Panc1 (cell line): ENCODE measurements around the gene PEX3. TPM values are rescaled to one million over a fixed set of nuclear protein-coding genes. Genes with fewer than 3 reads are reported as not detected.

Experiments
- ATAC-seq: fragments of 200-7000 bp; cut with Tn5 transposase; 2 replicates; pipeline ENCODE4 v1.9.1; 2020; ENCODE audit warnings: mild to moderate bottlenecking, moderate library complexity
- BruUV-seq: library from RNA; stranded (reverse); fragments of 400-500 nt; replicated peaks from 2 replicates; lab custom pipeline; 2021; lab: Mats Ljungman, UMichigan
- CTCF ChIA-PET: fragments of 300-600 bp; sonication (Branson Sonifier 250); formaldehyde crosslinking; loops from one replicate; lab custom pipeline; 2022; ENCODE audit warnings: antibody characterized with exemption; lab: Charles Lee
- POLR2A ChIA-PET: fragments of 300-600 bp; sonication (Branson Sonifier 250); formaldehyde crosslinking; loops from one replicate; lab custom pipeline; 2022; ENCODE audit warnings: antibody characterized with exemption; lab: Charles Lee
- DNase-seq: peaks from one replicate; pipeline ENCODE4 v3.0.0-alpha.2; 2010; ENCODE audit warnings: low read depth, low spot score
- H3K27ac ChIP-seq: 2 replicates; pipeline ENCODE4 v1.5.1; 2011; ENCODE audit warnings: mild to moderate bottlenecking, low read length, inconsistent platforms
- H3K27me3 ChIP-seq: fragments of 200-500 bp; sonication (Bioruptor generic); 2 replicates; pipeline ENCODE4 v1.6.0; 2014; ENCODE audit warnings: low read length, inconsistent platforms; ENCODE audit not compliant: control insufficient read depth, insufficient read depth
- H3K36me3 ChIP-seq: fragments of 200-500 bp; sonication (Bioruptor generic); 2 replicates; pipeline ENCODE4 v1.5.1; 2014; ENCODE audit warnings: inconsistent platforms, mild to moderate bottlenecking, low read length, moderate library complexity; ENCODE audit not compliant: control insufficient read depth, insufficient read depth
- H3K4me1 ChIP-seq: 2 replicates; pipeline ENCODE4 v1.5.1; 2011; ENCODE audit warnings: inconsistent platforms, mild to moderate bottlenecking, low read length, moderate library complexity; ENCODE audit not compliant: control insufficient read depth, insufficient read depth
- H3K4me3 ChIP-seq, 2 experiments: 2 replicates each; pipeline ENCODE4 v1.5.1; 2011 to 2012; ENCODE audit warnings: low read depth in 2 of 2, low read length in 2 of 2, mild to moderate bottlenecking in 2 of 2, inconsistent platforms in 1 of 2, moderate library complexity in 1 of 2
- H3K9me3 ChIP-seq: fragments of 200-500 bp; sonication (Bioruptor generic); 2 replicates; pipeline ENCODE4 v1.5.1; 2014; ENCODE audit warnings: low read depth, mild to moderate bottlenecking, inconsistent platforms, low read length, moderate library complexity; ENCODE audit not compliant: control insufficient read depth, insufficient read depth
- CTCF ChIP-seq: fragments of 450-650 bp; IDR thresholded peaks from 2 replicates; pipeline ENCODE4 v1.5.1; 2017; ENCODE audit warnings: mild to moderate bottlenecking
- POLR2AphosphoS5 ChIP-seq: IDR thresholded peaks from 2 replicates; pipeline ENCODE4 v1.6.1; 2012; ENCODE audit warnings: mild to moderate bottlenecking, low read depth, low read length, moderate library complexity
- REST ChIP-seq, 2 experiments: IDR thresholded peaks; 2 replicates each; pipeline ENCODE4 v1.6.1; 2011 to 2012; ENCODE audit warnings: low read depth in 2 of 2, control low read depth in 1 of 2, low read length in 1 of 2, mild to moderate bottlenecking in 1 of 2, moderate library complexity in 1 of 2; ENCODE audit not compliant: insufficient read depth in 1 of 2
- SIN3A ChIP-seq: IDR thresholded peaks from 2 replicates; pipeline ENCODE4 v1.6.1; 2012; ENCODE audit warnings: low read depth, mild to moderate bottlenecking, low read length, moderate library complexity, borderline replicate concordance; ENCODE audit not compliant: insufficient read depth
- TCF7L2 ChIP-seq: IDR thresholded peaks from 2 replicates; pipeline ENCODE4 v1.6.1; 2011; ENCODE audit warnings: mild to moderate bottlenecking, low read depth, low read length, inconsistent platforms
- in situ Hi-C: cut with HindIII; loops from 2 replicates; pipeline ENCODE4 v1.10.0; 2016; ENCODE audit warnings: low sequenced_read_pairs, low pct_unique_long_range_greater_than_20kb
- intact Hi-C: fragments of 100-400 bp; cut with micrococcal nuclease; formaldehyde crosslinking; loops from one replicate; pipeline ENCODE4 v1.10.0; 2022; ENCODE audit not compliant: unreplicated experiment
- total RNA-seq: library from RNA; stranded (reverse); gene quantifications from one replicate; pipeline ENCODE4 v1.2.1, GENCODE V29; 2021; ENCODE audit not compliant: unreplicated experiment

Gene PEX3
- total RNA-seq, 1 experiment from 2014 or later = 16.5 TPM

GRCh38 chr6:143401636-143402370 lies 48.8 kb upstream of the PEX3 start:
- no TSS peak for BruUV-seq
- TF ChIP-seq SIN3A (no peak), TCF7L2 (no peak), CTCF (no peak), POLR2AphosphoS5 (no peak)
- intact Hi-C loops (no loop called here), in situ Hi-C loops (no loop called here)
- ATAC-seq (no peak), DNase-seq (no peak)
- ChIA-PET POLR2A (no interaction called here), CTCF (no interaction called here)
- Histone ChIP-seq H3K27me3 (no peaks in the 10 kb centered on the region), H3K4me3 (no peak overlapping the region), H3K36me3 (no peaks in the 10 kb centered on the region), H3K4me1 (no peaks in the 10 kb centered on the region; the same call in 1 of the 2 replicates), H3K27ac (no peak overlapping the region), H3K9me3 (no peaks in the 10 kb centered on the region)

GRCh38 chr6:143402721-143403336 lies 47.8 kb upstream of the PEX3 start:
- ChIA-PET POLR2A (no interaction called here), CTCF (no interaction called here)
- Histone ChIP-seq H3K27me3 (no peaks in the 10 kb centered on the region), H3K9me3 (no peaks in the 10 kb centered on the region), H3K4me3 (no peak overlapping the region), H3K27ac (no peak overlapping the region), H3K36me3 (no peaks in the 10 kb centered on the region), H3K4me1 (no peaks in the 10 kb centered on the region)
- DNase-seq (no peak), ATAC-seq (no peak)
- TF ChIP-seq SIN3A = no peak
- TF ChIP-seq CTCF = no peak
- TF ChIP-seq TCF7L2 = no peak
- TF ChIP-seq REST (IDR thresholded peaks at IDR 0.05; ENCODE audit: insufficient read depth in 1 of 2, low read depth in 2 of 2, low read length in 1 of 2) = no peak
- no peak for TF ChIP-seq POLR2AphosphoS5
- in situ Hi-C loops = no loop called here
- no TSS peak for BruUV-seq
- intact Hi-C loops = no loop called here
